OCI-LY7 (cell line): ENCODE results near the gene TM9SF4.

Experiments used
- EZH2phosphoT487 ChIP-seq: fragments of 200-600 bp; sonication (generic); IDR thresholded peaks from 2 replicates; pipeline ENCODE4 v1.6.1; 2018; ENCODE audit warnings: low read depth, borderline replicate concordance, mild to moderate bottlenecking, mixed run types, antibody characterized with exemption, low read length, moderate library complexity, mixed read lengths
- TF ChIP-seq, protein P1 (sequence below): fragments of 200-600 bp; sonication (generic); conservative IDR thresholded peaks from 2 replicates; pipeline ENCODE4 v1.5.1; 2014; ENCODE audit warnings: mild to moderate bottlenecking, antibody characterized with exemption, low read length, moderate library complexity, mixed read lengths

DNA sequence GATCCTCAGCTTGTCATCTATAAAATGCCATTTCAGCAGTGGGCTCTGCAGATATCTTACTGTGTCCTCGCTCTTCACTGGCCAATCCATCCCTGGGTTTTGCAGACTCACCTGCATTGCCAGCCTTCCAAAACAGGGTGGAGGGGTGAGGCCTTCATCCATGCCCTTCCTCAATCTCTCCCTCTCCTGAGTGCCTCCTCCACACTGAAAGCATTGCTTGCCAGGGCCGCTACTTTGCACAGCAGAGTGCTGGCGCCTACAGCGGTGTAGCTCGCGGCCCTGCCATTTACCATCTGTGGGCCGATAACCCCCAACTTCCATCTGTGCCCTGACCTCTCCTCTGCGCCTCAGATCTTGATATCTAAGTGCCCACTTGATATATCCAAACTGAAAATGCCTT is 29.4 kb downstream of the TM9SF4 start:
- TF ChIP-seq, protein P1, sequence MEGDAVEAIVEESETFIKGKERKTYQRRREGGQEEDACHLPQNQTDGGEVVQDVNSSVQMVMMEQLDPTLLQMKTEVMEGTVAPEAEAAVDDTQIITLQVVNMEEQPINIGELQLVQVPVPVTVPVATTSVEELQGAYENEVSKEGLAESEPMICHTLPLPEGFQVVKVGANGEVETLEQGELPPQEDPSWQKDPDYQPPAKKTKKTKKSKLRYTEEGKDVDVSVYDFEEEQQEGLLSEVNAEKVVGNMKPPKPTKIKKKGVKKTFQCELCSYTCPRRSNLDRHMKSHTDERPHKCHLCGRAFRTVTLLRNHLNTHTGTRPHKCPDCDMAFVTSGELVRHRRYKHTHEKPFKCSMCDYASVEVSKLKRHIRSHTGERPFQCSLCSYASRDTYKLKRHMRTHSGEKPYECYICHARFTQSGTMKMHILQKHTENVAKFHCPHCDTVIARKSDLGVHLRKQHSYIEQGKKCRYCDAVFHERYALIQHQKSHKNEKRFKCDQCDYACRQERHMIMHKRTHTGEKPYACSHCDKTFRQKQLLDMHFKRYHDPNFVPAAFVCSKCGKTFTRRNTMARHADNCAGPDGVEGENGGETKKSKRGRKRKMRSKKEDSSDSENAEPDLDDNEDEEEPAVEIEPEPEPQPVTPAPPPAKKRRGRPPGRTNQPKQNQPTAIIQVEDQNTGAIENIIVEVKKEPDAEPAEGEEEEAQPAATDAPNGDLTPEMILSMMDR = no peak
- no peak for TF ChIP-seq EZH2phosphoT487
